WTC11 (cell line): ENCODE measurements around the gene ZNF724. TPM values are rescaled to one million over a fixed set of nuclear protein-coding genes. Genes with fewer than 3 reads are reported as not detected.
A peak's percentile ranks its signal among the peaks of the same experiment; 100 is the strongest.

Source experiments
- ATAC-seq: fragments of 200-7000 bp; cut with Tn5 transposase; 2 replicates; pipeline ENCODE4 v1.10.0; 2021; ENCODE audit warnings: mild to moderate bottlenecking, moderate library complexity
- CTCF ChIA-PET: fragments of 300-600 bp; sonication (Branson Sonifier 250); formaldehyde crosslinking; loops from one replicate; lab custom pipeline; 2021; ENCODE audit warnings: antibody characterized with exemption; lab: Charles Lee
- POLR2A ChIA-PET: fragments of 350-600 bp; sonication (Branson Sonifier 250); formaldehyde crosslinking; loops from one replicate; lab custom pipeline; 2021; ENCODE audit warnings: antibody characterized with exemption; lab: Charles Lee
- DNase-seq: peaks from one replicate; pipeline ENCODE4 v3.0.0; 2021; ENCODE audit warnings: low spot score
- H3K27ac Mint-ChIP-seq: 2 replicates; pipeline ENCODE4 v1.8.0; 2021; ENCODE audit warnings: mixed read lengths
- H3K27me3 Mint-ChIP-seq: 2 replicates; pipeline ENCODE4 v1.8.0; 2021; ENCODE audit warnings: low read depth, mild to moderate bottlenecking, moderate library complexity, mixed read lengths
- H3K36me3 Mint-ChIP-seq: 2 replicates; pipeline ENCODE4 v1.8.0; 2021; ENCODE audit warnings: mixed read lengths
- H3K4me1 Mint-ChIP-seq: 2 replicates; pipeline ENCODE4 v1.8.0; 2022; ENCODE audit warnings: mixed read lengths
- H3K4me3 Mint-ChIP-seq: 2 replicates; pipeline ENCODE4 v1.8.0; 2021; ENCODE audit warnings: mild to moderate bottlenecking, moderate library complexity, mixed read lengths
- H3K9me3 Mint-ChIP-seq: 2 replicates; pipeline ENCODE4 v1.8.0; 2021; ENCODE audit warnings: mixed read lengths
- CTCF ChIP-seq: fragments of 200-600 bp; IDR thresholded peaks from 2 replicates; pipeline ENCODE4 v1.8.0; 2022; ENCODE audit warnings: antibody characterized with exemption
- FOXK1 ChIP-seq: sonication (generic); formaldehyde crosslinking; IDR thresholded peaks from 2 replicates; pipeline ENCODE4 v1.8.0; 2022; ENCODE audit warnings: mild to moderate bottlenecking, moderate library complexity, missing genetic modification reagents
- GABPB1 ChIP-seq: sonication (generic); formaldehyde crosslinking; IDR thresholded peaks from 2 replicates; pipeline ENCODE4 v1.8.1; 2023; ENCODE audit warnings: mild to moderate bottlenecking, missing genetic modification reagents
- JUN ChIP-seq: sonication (generic); formaldehyde crosslinking; IDR thresholded peaks from 2 replicates; pipeline ENCODE4 v1.8.0; 2023; ENCODE audit warnings: mild to moderate bottlenecking, missing genetic modification reagents
- KAT7 ChIP-seq: sonication (generic); formaldehyde crosslinking; IDR thresholded peaks from 2 replicates; pipeline ENCODE4 v1.8.1; 2023; ENCODE audit warnings: missing genetic modification reagents, mild to moderate bottlenecking, borderline replicate concordance
- MXD4 ChIP-seq: fragments of 250-450 bp; sonication (Bioruptor Pico); IDR thresholded peaks from 2 replicates; pipeline ENCODE4 v1.8.0; 2021; ENCODE audit warnings: mild to moderate bottlenecking, moderate library complexity, borderline replicate concordance
- NFATC4 ChIP-seq: fragments of 250-450 bp; sonication (Bioruptor Pico); IDR thresholded peaks from 2 replicates; pipeline ENCODE4 v1.9.0; 2021; ENCODE audit warnings: mild to moderate bottlenecking
- NR3C1 ChIP-seq: sonication (generic); formaldehyde crosslinking; conservative IDR thresholded peaks from 2 replicates; pipeline ENCODE4 v1.8.1; 2023; ENCODE audit warnings: low read depth, mild to moderate bottlenecking, missing genetic modification reagents
- PRRX2 ChIP-seq: fragments of 250-450 bp; sonication (Bioruptor Pico); IDR thresholded peaks from 2 replicates; pipeline ENCODE4 v1.8.0; 2021; ENCODE audit warnings: mild to moderate bottlenecking
- SOX15 ChIP-seq: fragments of 250-450 bp; sonication (Bioruptor Pico); IDR thresholded peaks from 2 replicates; pipeline ENCODE4 v1.9.0; 2021; ENCODE audit warnings: mild to moderate bottlenecking
- TCF7 ChIP-seq: sonication (generic); formaldehyde crosslinking; IDR thresholded peaks from 2 replicates; pipeline ENCODE4 v1.8.0; 2022; ENCODE audit warnings: mild to moderate bottlenecking, low read depth, missing genetic modification reagents, moderate library complexity
- TEAD1 ChIP-seq: sonication (generic); formaldehyde crosslinking; IDR thresholded peaks from 2 replicates; pipeline ENCODE4 v1.8.0; 2022; ENCODE audit warnings: mild to moderate bottlenecking, missing genetic modification reagents
- TP53 ChIP-seq: sonication (generic); formaldehyde crosslinking; IDR thresholded peaks from 2 replicates; pipeline ENCODE4 v1.8.1; 2023; ENCODE audit warnings: mild to moderate bottlenecking, missing genetic modification reagents
- ZNF263 ChIP-seq: sonication (generic); formaldehyde crosslinking; IDR thresholded peaks from 2 replicates; pipeline ENCODE4 v1.8.1; 2022; ENCODE audit warnings: low read depth, mild to moderate bottlenecking, moderate library complexity, missing genetic modification reagents
- ZNF396 ChIP-seq: fragments of 250-450 bp; sonication (Bioruptor Pico); IDR thresholded peaks from 2 replicates; pipeline ENCODE4 v1.8.0; 2021; ENCODE audit warnings: mild to moderate bottlenecking, moderate library complexity, borderline replicate concordance
- ZNF416 ChIP-seq: fragments of 250-450 bp; sonication (Bioruptor Pico); IDR thresholded peaks from 2 replicates; pipeline ENCODE4 v1.9.0; 2021; ENCODE audit warnings: mild to moderate bottlenecking, inconsistent platforms
- total RNA-seq: library from RNA; stranded (reverse); gene quantifications from 3 replicates; pipeline ENCODE4 v1.2.3, GENCODE V29; 2021
- TF ChIP-seq, protein P1 (sequence below): sonication (generic); formaldehyde crosslinking; IDR thresholded peaks from 2 replicates; pipeline ENCODE4 v1.8.0; 2023; ENCODE audit warnings: missing genetic modification reagents, mild to moderate bottlenecking, borderline replicate concordance
- TF ChIP-seq, protein P2 (sequence below): fragments of 250-450 bp; sonication (Bioruptor Pico); IDR thresholded peaks from 2 replicates; pipeline ENCODE4 v1.9.0; 2021; ENCODE audit warnings: mild to moderate bottlenecking
- TF ChIP-seq, protein P3 (sequence below): sonication (generic); formaldehyde crosslinking; IDR thresholded peaks from 2 replicates; pipeline ENCODE4 v1.8.0; 2023; ENCODE audit warnings: mild to moderate bottlenecking, missing genetic modification reagents
- TF ChIP-seq, protein P4 (sequence below): sonication (generic); formaldehyde crosslinking; conservative IDR thresholded peaks from 2 replicates; pipeline ENCODE4 v1.8.1; 2022; ENCODE audit warnings: mild to moderate bottlenecking, missing genetic modification reagents

The ZNF724 gene
- total RNA-seq, 1 experiment from 2014 or later: 59.0 TPM

DNA sequence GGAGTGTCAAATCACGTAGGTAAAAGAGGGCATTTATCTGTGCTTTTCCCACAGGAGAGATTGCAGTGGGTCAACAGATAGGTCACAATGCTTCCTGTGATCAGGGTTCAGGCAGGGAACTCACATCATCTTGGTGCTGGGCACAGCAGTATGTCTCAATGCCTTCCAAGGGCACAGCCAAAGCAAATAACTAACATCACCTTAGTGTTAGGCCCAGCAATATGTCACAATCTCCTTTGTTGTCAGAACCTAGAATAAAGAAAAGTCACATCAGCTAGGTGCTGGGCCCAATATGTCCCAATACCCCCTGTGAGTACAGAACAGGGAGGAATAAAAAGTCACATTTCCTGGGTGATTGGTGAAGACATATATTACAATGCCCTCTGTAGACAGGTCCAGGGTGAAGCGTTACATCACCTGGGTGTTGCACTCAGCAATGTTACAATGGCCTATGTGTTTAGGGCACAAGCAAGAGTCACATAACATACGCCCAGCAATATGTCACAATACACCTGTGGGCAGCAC, 11.4 kb upstream of the ZNF724 start:
- no peaks in the 10 kb centered on the region for H3K27me3 Mint-ChIP-seq
- DNase-seq (no peak), ATAC-seq (no peak)
- ChIA-PET POLR2A (no interaction called here), CTCF (no interaction called here)
- H3K9me3 Mint-ChIP-seq: no peaks in the 10 kb centered on the region
- H3K4me3 Mint-ChIP-seq: no peak overlapping the region
- no peaks in the 10 kb centered on the region for H3K4me1 Mint-ChIP-seq
- H3K27ac Mint-ChIP-seq: no peak overlapping the region
- H3K36me3 Mint-ChIP-seq: peaks cover 59% of the 10 kb centered on the region
- TF ChIP-seq GABPB1 (CRISPR knock-in tag): peak; percentile 56; the same call in 1 of the 2 replicates
- TF ChIP-seq ZNF416 (CRISPR knock-in tag): no peak

- TF ChIP-seq CTCF: no peak
- DNase-seq: no peak
- Mint-ChIP-seq H3K27me3 (no peaks in the 10 kb centered on the region), H3K9me3 (no peaks in the 10 kb centered on the region), H3K4me3 (no peak overlapping the region), H3K36me3 (peaks cover 54% of the 10 kb centered on the region), H3K4me1 (no peaks in the 10 kb centered on the region), H3K27ac (no peak overlapping the region)
- ATAC-seq: no peak
- ChIA-PET CTCF (no interaction called here), POLR2A (no interaction called here)
Measured at GRCh38 chr19:23260956-23261355, 10.8 kb upstream of the ZNF724 start.

DNA sequence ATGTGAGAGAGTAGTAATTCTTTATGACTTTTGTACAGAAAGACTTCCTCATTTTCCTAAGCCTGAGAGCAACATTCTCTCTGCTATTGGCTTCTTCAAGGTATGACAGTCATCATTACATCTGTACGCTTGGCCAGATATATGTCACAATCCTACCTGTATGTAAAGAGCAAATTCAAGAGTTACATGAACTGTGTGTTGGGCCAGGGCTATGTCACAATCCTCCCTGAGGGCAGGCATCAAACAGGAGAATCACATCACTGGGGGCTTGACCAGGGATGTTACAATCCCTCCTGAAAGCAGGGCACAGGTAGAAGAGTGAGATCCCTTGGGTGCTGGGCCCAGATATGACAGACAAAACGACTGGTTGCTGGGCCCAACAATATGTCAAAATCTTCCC, 9.8 kb upstream of the ZNF724 start:
- ChIA-PET POLR2A (no interaction called here), CTCF (no interaction called here)
- Mint-ChIP-seq H3K4me3 (no peak overlapping the region), H3K27ac (no peak overlapping the region), H3K36me3 (peaks cover 54% of the 10 kb centered on the region), H3K4me1 (no peaks in the 10 kb centered on the region), H3K27me3 (no peaks in the 10 kb centered on the region), H3K9me3 (no peaks in the 10 kb centered on the region)
- DNase-seq (no peak), ATAC-seq (no peak)
- TF ChIP-seq NR3C1 (CRISPR knock-in tag) (no peak), MXD4 (CRISPR knock-in tag) (no peak), KAT7 (CRISPR knock-in tag) (no peak), JUN (no peak), FOXK1 (CRISPR knock-in tag) (no peak), NFATC4 (CRISPR knock-in tag) (no peak), ZNF396 (CRISPR knock-in tag) (no peak), SOX15 (CRISPR knock-in tag) (no peak), TP53 (no peak), ZNF263 (CRISPR knock-in tag) (no peak), TEAD1 (CRISPR knock-in tag) (no peak), PRRX2 (CRISPR knock-in tag) (no peak), TCF7 (CRISPR knock-in tag) (no peak)
- TF ChIP-seq, protein P1, sequence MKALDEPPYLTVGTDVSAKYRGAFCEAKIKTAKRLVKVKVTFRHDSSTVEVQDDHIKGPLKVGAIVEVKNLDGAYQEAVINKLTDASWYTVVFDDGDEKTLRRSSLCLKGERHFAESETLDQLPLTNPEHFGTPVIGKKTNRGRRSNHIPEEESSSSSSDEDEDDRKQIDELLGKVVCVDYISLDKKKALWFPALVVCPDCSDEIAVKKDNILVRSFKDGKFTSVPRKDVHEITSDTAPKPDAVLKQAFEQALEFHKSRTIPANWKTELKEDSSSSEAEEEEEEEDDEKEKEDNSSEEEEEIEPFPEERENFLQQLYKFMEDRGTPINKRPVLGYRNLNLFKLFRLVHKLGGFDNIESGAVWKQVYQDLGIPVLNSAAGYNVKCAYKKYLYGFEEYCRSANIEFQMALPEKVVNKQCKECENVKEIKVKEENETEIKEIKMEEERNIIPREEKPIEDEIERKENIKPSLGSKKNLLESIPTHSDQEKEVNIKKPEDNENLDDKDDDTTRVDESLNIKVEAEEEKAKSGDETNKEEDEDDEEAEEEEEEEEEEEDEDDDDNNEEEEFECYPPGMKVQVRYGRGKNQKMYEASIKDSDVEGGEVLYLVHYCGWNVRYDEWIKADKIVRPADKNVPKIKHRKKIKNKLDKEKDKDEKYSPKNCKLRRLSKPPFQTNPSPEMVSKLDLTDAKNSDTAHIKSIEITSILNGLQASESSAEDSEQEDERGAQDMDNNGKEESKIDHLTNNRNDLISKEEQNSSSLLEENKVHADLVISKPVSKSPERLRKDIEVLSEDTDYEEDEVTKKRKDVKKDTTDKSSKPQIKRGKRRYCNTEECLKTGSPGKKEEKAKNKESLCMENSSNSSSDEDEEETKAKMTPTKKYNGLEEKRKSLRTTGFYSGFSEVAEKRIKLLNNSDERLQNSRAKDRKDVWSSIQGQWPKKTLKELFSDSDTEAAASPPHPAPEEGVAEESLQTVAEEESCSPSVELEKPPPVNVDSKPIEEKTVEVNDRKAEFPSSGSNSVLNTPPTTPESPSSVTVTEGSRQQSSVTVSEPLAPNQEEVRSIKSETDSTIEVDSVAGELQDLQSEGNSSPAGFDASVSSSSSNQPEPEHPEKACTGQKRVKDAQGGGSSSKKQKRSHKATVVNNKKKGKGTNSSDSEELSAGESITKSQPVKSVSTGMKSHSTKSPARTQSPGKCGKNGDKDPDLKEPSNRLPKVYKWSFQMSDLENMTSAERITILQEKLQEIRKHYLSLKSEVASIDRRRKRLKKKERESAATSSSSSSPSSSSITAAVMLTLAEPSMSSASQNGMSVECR: no peak
- TF ChIP-seq, protein P2, sequence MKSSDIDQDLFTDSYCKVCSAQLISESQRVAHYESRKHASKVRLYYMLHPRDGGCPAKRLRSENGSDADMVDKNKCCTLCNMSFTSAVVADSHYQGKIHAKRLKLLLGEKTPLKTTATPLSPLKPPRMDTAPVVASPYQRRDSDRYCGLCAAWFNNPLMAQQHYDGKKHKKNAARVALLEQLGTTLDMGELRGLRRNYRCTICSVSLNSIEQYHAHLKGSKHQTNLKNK (CRISPR knock-in tag): no peak
- TF ChIP-seq, protein P3, sequence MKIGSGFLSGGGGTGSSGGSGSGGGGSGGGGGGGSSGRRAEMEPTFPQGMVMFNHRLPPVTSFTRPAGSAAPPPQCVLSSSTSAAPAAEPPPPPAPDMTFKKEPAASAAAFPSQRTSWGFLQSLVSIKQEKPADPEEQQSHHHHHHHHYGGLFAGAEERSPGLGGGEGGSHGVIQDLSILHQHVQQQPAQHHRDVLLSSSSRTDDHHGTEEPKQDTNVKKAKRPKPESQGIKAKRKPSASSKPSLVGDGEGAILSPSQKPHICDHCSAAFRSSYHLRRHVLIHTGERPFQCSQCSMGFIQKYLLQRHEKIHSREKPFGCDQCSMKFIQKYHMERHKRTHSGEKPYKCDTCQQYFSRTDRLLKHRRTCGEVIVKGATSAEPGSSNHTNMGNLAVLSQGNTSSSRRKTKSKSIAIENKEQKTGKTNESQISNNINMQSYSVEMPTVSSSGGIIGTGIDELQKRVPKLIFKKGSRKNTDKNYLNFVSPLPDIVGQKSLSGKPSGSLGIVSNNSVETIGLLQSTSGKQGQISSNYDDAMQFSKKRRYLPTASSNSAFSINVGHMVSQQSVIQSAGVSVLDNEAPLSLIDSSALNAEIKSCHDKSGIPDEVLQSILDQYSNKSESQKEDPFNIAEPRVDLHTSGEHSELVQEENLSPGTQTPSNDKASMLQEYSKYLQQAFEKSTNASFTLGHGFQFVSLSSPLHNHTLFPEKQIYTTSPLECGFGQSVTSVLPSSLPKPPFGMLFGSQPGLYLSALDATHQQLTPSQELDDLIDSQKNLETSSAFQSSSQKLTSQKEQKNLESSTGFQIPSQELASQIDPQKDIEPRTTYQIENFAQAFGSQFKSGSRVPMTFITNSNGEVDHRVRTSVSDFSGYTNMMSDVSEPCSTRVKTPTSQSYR (CRISPR knock-in tag): no peak
- TF ChIP-seq, protein P4, sequence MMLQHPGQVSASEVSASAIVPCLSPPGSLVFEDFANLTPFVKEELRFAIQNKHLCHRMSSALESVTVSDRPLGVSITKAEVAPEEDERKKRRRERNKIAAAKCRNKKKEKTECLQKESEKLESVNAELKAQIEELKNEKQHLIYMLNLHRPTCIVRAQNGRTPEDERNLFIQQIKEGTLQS (CRISPR knock-in tag): no peak
